ENCODE data around the gene ZBTB11. TPM values are rescaled to one million over a fixed set of nuclear protein-coding genes. Genes with fewer than 3 reads are reported as not detected.
A peak's percentile ranks its signal among the peaks of the same experiment; 100 is the strongest.

Gene ZBTB11
- total and polyA plus RNA-seq, 10 donors, result 7.5 to 43.7 (median 25.1) TPM

- no peaks in the 10 kb centered on the region for H3K27me3 ChIP-seq (replicated peaks in 1 of 7)
- peaks cover 0 to 7% (median 2%) of the 10 kb centered on the region in 8 donors for H3K9me3 ChIP-seq
- intact Hi-C loops (cut with DNase I; ENCODE audit: low total_unique reads), result no loop called here
- 88 to 97% (median 93%) methylated on average over 2 of the region's 2 CpGs for WGBS, 5 donors
- TF ChIP-seq POLR2A (IDR thresholded peaks at IDR 0.05), result no peak
- no peak for TF ChIP-seq POLR2AphosphoS5 (IDR thresholded peaks at IDR 0.05)
- no peak for TF ChIP-seq CTCF (IDR thresholded peaks at IDR 0.05 in 8 of 11, conservative IDR thresholded peaks at IDR 0.05 in 3 of 11)
- H3K36me3 ChIP-seq, result no peaks in the 10 kb centered on the region
- no peak for DNase-seq
- no peak overlapping the region for H3K27ac ChIP-seq
- no peaks in the 10 kb centered on the region for H3K4me1 ChIP-seq
- H3K4me3 ChIP-seq, result no peak overlapping the region
Observed at GRCh38 chr3:101625879-101626278, 51.1 kb downstream of the ZBTB11 start.

- Histone ChIP-seq H3K4me1 (no peaks in the 10 kb centered on the region), H3K9me3 (peaks cover 0 to 8% (median 4%) of the 10 kb centered on the region in 8 donors), H3K27ac (no peak overlapping the region), H3K4me3 (no peak overlapping the region), H3K36me3 (no peaks in the 10 kb centered on the region), H3K27me3 (replicated peaks in 1 of 7) (no peaks in the 10 kb centered on the region)
- intact Hi-C loops (cut with DNase I; ENCODE audit: low total_unique reads), result no loop called here
- 83 to 97% (median 91%) methylated on average over 2 of the region's 2 CpGs for WGBS, 5 donors
- DNase-seq, result peak; percentile 59
- TF ChIP-seq POLR2A (IDR thresholded peaks at IDR 0.05) (no peak), CTCF (IDR thresholded peaks at IDR 0.05 in 8 of 11, conservative IDR thresholded peaks at IDR 0.05 in 3 of 11) (no peak), POLR2AphosphoS5 (IDR thresholded peaks at IDR 0.05) (no peak)
Observed at GRCh38 chr3:101624857-101625256, 52.1 kb downstream of the ZBTB11 start.

- peaks cover 0 to 14% (median 9%) of the 10 kb centered on the region in 8 donors for H3K9me3 ChIP-seq
- H3K4me1 ChIP-seq, result no peaks in the 10 kb centered on the region
- intact Hi-C loops (cut with DNase I; ENCODE audit: low total_unique reads), result no loop called here
- no peak overlapping the region for H3K4me3 ChIP-seq
- no peak for DNase-seq
- no peak overlapping the region for H3K27ac ChIP-seq
- TF ChIP-seq CTCF (IDR thresholded peaks at IDR 0.05 in 8 of 11, conservative IDR thresholded peaks at IDR 0.05 in 3 of 11) (no peak), POLR2AphosphoS5 (IDR thresholded peaks at IDR 0.05) (no peak), POLR2A (IDR thresholded peaks at IDR 0.05) (no peak)
- WGBS, 5 donors, result 91 to 100% (median 95%) methylated on average over 1 of the region's 1 CpG
- no peaks in the 10 kb centered on the region for H3K36me3 ChIP-seq
- H3K27me3 ChIP-seq (replicated peaks in 1 of 7), result no peaks in the 10 kb centered on the region
Observed at GRCh38 chr3:101623656-101624055, 53.3 kb downstream of the ZBTB11 start.

- intact Hi-C loops (cut with DNase I; ENCODE audit: low total_unique reads), result no loop called here
- Histone ChIP-seq H3K36me3 (no peaks in the 10 kb centered on the region), H3K9me3 (peaks cover 0 to 10% (median 7%) of the 10 kb centered on the region in 8 donors), H3K4me3 (no peak overlapping the region), H3K27me3 (replicated peaks in 1 of 7) (no peaks in the 10 kb centered on the region), H3K27ac (no peak overlapping the region), H3K4me1 (no peaks in the 10 kb centered on the region)
- no peak for DNase-seq
- TF ChIP-seq CTCF (IDR thresholded peaks at IDR 0.05 in 8 of 11, conservative IDR thresholded peaks at IDR 0.05 in 3 of 11) (no peak), POLR2AphosphoS5 (IDR thresholded peaks at IDR 0.05) (no peak), POLR2A (IDR thresholded peaks at IDR 0.05) (no peak)
- WGBS, 5 donors, result 86 to 95% (median 90%) methylated on average over 3 of the region's 3 CpGs
Observed at GRCh38 chr3:101619734-101620133, 57.2 kb downstream of the ZBTB11 start.
